H9 (cell line): ENCODE measurements around the gene RASA2. TPM values are rescaled to one million over a fixed set of nuclear protein-coding genes. Genes with fewer than 3 reads are reported as not detected.

Experiments
- DNase-seq: peaks from one replicate; pipeline ENCODE4 v3.0.0-alpha.2; 2017
- H2AFZ ChIP-seq: one replicate; pipeline ENCODE4 v1.6.1; 2013; ENCODE audit warnings: mild to moderate bottlenecking, low read length, control low read depth, moderate library complexity
- H2AK5ac ChIP-seq: 2 replicates; pipeline ENCODE4 v1.6.1; 2013; ENCODE audit warnings: low read length, control low read depth, mixed read lengths; ENCODE audit not compliant: insufficient read length
- H2BK120ac ChIP-seq: one replicate; pipeline ENCODE4 v1.6.1; 2013; ENCODE audit warnings: low read depth, mild to moderate bottlenecking, low read length, control low read depth, inconsistent platforms; ENCODE audit not compliant: poor library complexity, severe bottlenecking
- H2BK12ac ChIP-seq: 2 replicates; pipeline ENCODE4 v1.6.1; 2013; ENCODE audit warnings: low read length, control low read depth, mixed read lengths, low read depth; ENCODE audit not compliant: insufficient read length
- H2BK15ac ChIP-seq: 2 replicates; pipeline ENCODE4 v1.6.1; 2013; ENCODE audit warnings: low read depth, low read length, control low read depth
- H2BK20ac ChIP-seq: one replicate; pipeline ENCODE4 v1.6.1; 2013; ENCODE audit warnings: low read depth, mild to moderate bottlenecking, low read length, control low read depth, inconsistent platforms; ENCODE audit not compliant: poor library complexity, severe bottlenecking
- H2BK5ac ChIP-seq: 2 replicates; pipeline ENCODE4 v1.6.1; 2013; ENCODE audit warnings: low read length, control low read depth, mixed read lengths; ENCODE audit not compliant: insufficient read length
- H3K14ac ChIP-seq: 2 replicates; pipeline ENCODE4 v1.6.1; 2013; ENCODE audit warnings: low read length, control low read depth; ENCODE audit not compliant: insufficient read depth
- H3K18ac ChIP-seq: 2 replicates; pipeline ENCODE4 v1.6.1; 2013; ENCODE audit warnings: low read depth, mild to moderate bottlenecking, mixed read lengths, low read length, control low read depth; ENCODE audit not compliant: insufficient read length
- H3K23ac ChIP-seq: 2 replicates; pipeline ENCODE4 v1.6.1; 2013; ENCODE audit warnings: low read length, control low read depth, mixed read lengths, low read depth; ENCODE audit not compliant: insufficient read length
- H3K23me2 ChIP-seq: 2 replicates; pipeline ENCODE4 v1.6.1; 2013; ENCODE audit warnings: low read depth, mild to moderate bottlenecking, mixed read lengths, low read length, control low read depth; ENCODE audit not compliant: insufficient read length, poor library complexity, severe bottlenecking
- H3K27ac ChIP-seq: 2 replicates; pipeline ENCODE4 v1.5.1; 2013; ENCODE audit warnings: low read length, control low read depth, mixed read lengths, low read depth; ENCODE audit not compliant: insufficient read length
- H3K27me3 ChIP-seq: 2 replicates; pipeline ENCODE4 v1.6.1; 2013; ENCODE audit warnings: low read length, control low read depth, inconsistent platforms; ENCODE audit not compliant: insufficient read depth
- H3K4ac ChIP-seq: 2 replicates; pipeline ENCODE4 v1.6.1; 2013; ENCODE audit warnings: low read depth, mild to moderate bottlenecking, control low read depth, inconsistent platforms, low read length, moderate library complexity
- H3K4me1 ChIP-seq: 2 replicates; pipeline ENCODE4 v1.6.1; 2013; ENCODE audit warnings: low read length, control low read depth, inconsistent platforms; ENCODE audit not compliant: insufficient read depth
- H3K4me2 ChIP-seq: 2 replicates; pipeline ENCODE4 v1.6.1; 2013; ENCODE audit warnings: low read length, control low read depth, mixed read lengths; ENCODE audit not compliant: insufficient read length, insufficient read depth
- H3K56ac ChIP-seq: 2 replicates; pipeline ENCODE4 v1.6.1; 2013; ENCODE audit warnings: low read depth, mild to moderate bottlenecking, mixed read lengths, low read length, control low read depth; ENCODE audit not compliant: insufficient read length
- H3K79me1 ChIP-seq: 2 replicates; pipeline ENCODE4 v1.6.1; 2013; ENCODE audit warnings: low read depth, mild to moderate bottlenecking, moderate library complexity, low read length, control low read depth, inconsistent platforms; ENCODE audit not compliant: insufficient read depth, poor library complexity, severe bottlenecking
- H3K79me2 ChIP-seq: 2 replicates; pipeline ENCODE4 v1.6.1; 2013; ENCODE audit warnings: low read length, control low read depth, inconsistent platforms; ENCODE audit not compliant: insufficient read depth
- H3K9ac ChIP-seq: 2 replicates; pipeline ENCODE4 v1.6.1; 2013; ENCODE audit warnings: low read length, control low read depth, mixed read lengths; ENCODE audit not compliant: insufficient read length; ENCODE audit errors: extremely low read depth
- H3K9me3 ChIP-seq: one replicate; pipeline ENCODE4 v1.6.1; 2013; ENCODE audit warnings: low read depth, low read length, inconsistent platforms; ENCODE audit not compliant: control insufficient read depth
- H3T11ph ChIP-seq: one replicate; pipeline ENCODE4 v1.6.1; 2013; ENCODE audit warnings: mild to moderate bottlenecking, low read length, control low read depth, inconsistent platforms
- H4K20me1 ChIP-seq: one replicate; pipeline ENCODE4 v1.6.1; 2013; ENCODE audit not compliant: control insufficient read depth, insufficient read length, insufficient read depth
- H4K5ac ChIP-seq: 2 replicates; pipeline ENCODE4 v1.6.1; 2013; ENCODE audit warnings: low read depth, mild to moderate bottlenecking, mixed read lengths, low read length, control low read depth; ENCODE audit not compliant: insufficient read length
- H4K8ac ChIP-seq: replicated peaks from 2 replicates; pipeline ENCODE4 v1.6.1; 2013; ENCODE audit warnings: low read length, control low read depth, mixed read lengths, low read depth; ENCODE audit not compliant: insufficient read length
- H4K91ac ChIP-seq: 2 replicates; pipeline ENCODE4 v1.6.1; 2013; ENCODE audit warnings: low read depth, mild to moderate bottlenecking, moderate library complexity, mixed read lengths, low read length, control low read depth; ENCODE audit not compliant: insufficient read length
- H3K27ac Mint-ChIP-seq, 3 experiments: 2 replicates in 2 of 3; 3 replicates in 1 of 3; pipeline ENCODE4 v1.8.0; 2020 to 2021; ENCODE audit warnings: mixed read lengths in 3 of 3, mild to moderate bottlenecking in 1 of 3, moderate library complexity in 1 of 3
- H3K27me3 Mint-ChIP-seq: 2 replicates; pipeline ENCODE4 v1.8.0; 2021; ENCODE audit warnings: low read depth, mild to moderate bottlenecking, moderate library complexity, mixed read lengths
- H3K36me3 Mint-ChIP-seq, 3 experiments: 2 replicates in 2 of 3; 3 replicates in 1 of 3; pipeline ENCODE4 v1.8.0; 2020 to 2021; ENCODE audit warnings: low read depth in 3 of 3, mixed read lengths in 3 of 3; ENCODE audit not compliant: insufficient read depth in 1 of 3
- H3K4me1 Mint-ChIP-seq, 2 experiments: 2 replicates each; pipeline ENCODE4 v1.8.0; 2020; ENCODE audit warnings: mixed read lengths in 2 of 2
- H3K4me3 Mint-ChIP-seq, 2 experiments: 2 replicates in 1 of 2; 3 replicates in 1 of 2; pipeline ENCODE4 v1.8.0; 2020 to 2021; ENCODE audit warnings: mild to moderate bottlenecking in 2 of 2, mixed read lengths in 2 of 2, moderate library complexity in 1 of 2
- H3K9me3 Mint-ChIP-seq, 2 experiments: 2 replicates in 1 of 2; 3 replicates in 1 of 2; pipeline ENCODE4 v1.8.0; 2020; ENCODE audit warnings: mild to moderate bottlenecking in 2 of 2, mixed read lengths in 2 of 2, moderate library complexity in 1 of 2
- CTCF ChIP-seq: fragments of 200-600 bp; sonication (generic); conservative IDR thresholded peaks from 3 replicates; pipeline ENCODE4 v1.8.0; 2021; ENCODE audit warnings: antibody characterized with exemption, mild to moderate bottlenecking
- WGBS: extraction: QIAGEN DNeasy Blood & Tissue Kit; methylation state at CpG from one replicate; pipeline ENCODE4 v1.1.7; 2013; ENCODE audit warnings: missing lambda C conversion rate, low lambda C conversion rate, mixed read lengths; ENCODE audit not compliant: insufficient read length; ENCODE audit errors: extremely low coverage; 5-methylcytosine and 5-hydroxymethylcytosine counted together
- total RNA-seq: library from RNA; stranded (reverse); gene quantifications from 2 replicates; pipeline ENCODE4 v1.2.1, GENCODE V29; 2021

RASA2 gene
- total RNA-seq, 1 experiment from 2014 or later: 24.4 TPM

- Mint-ChIP-seq H3K27me3 (peaks cover 46% of the 10 kb centered on the region), H3K9me3 (peaks cover 13 to 18% of the 10 kb centered on the region in 2 experiments), H3K36me3 (peaks cover 3 to 21% (median 12%) of the 10 kb centered on the region in 3 experiments; a peak in 4 of 7 replicates), H3K4me1 (peaks cover 28 to 30% of the 10 kb centered on the region in 2 experiments), H3K4me3 (peak overlapping the region; percentile 84 to 95), H3K27ac (peak overlapping the region in 1 of 3 experiments; percentile 75; a peak in 2 of 7 replicates)
- Histone ChIP-seq H2BK120ac (no peak overlapping the region), H3K9me3 (peaks cover 11% of the 10 kb centered on the region), H3K56ac (no peak overlapping the region), H2BK15ac (no peak overlapping the region), H2BK12ac (no peak overlapping the region), H4K8ac (no peak overlapping the region), H3K79me1 (no peaks in the 10 kb centered on the region), H3K14ac (peak overlapping the region; percentile 74; the same call in 1 of the 2 replicates), H3K23me2 (peaks cover 10% of the 10 kb centered on the region), H3K9ac (peak overlapping the region; percentile 36), H3K4ac (no peak overlapping the region), H2BK20ac (no peak overlapping the region), H3K18ac (peak overlapping the region; percentile 75), H4K91ac (no peak overlapping the region), H2AK5ac (no peak overlapping the region), H3K79me2 (no peaks in the 10 kb centered on the region), H3K23ac (no peak overlapping the region), H3T11ph (no peak overlapping the region), H2AFZ (no peak overlapping the region), H3K4me1 (no peaks in the 10 kb centered on the region; the same call in 1 of the 2 replicates), H3K27ac (no peak overlapping the region), H4K5ac (no peak overlapping the region), H2BK5ac (no peak overlapping the region), H3K4me2 (peak overlapping the region; percentile 28), H3K27me3 (peaks cover 3% of the 10 kb centered on the region; the same call in 1 of the 2 replicates), H4K20me1 (no peaks in the 10 kb centered on the region)
- peak; percentile 46 for DNase-seq
- WGBS: no CpG with 5 or more reads among the region's 64 CpGs
- no peak for TF ChIP-seq CTCF
Measured at GRCh38 chr3:141659821-141660613, 173.2 kb downstream of the RASA2 start.
